Measurements from ENCODE around the gene MMP26.

The MMP26 gene

DNA sequence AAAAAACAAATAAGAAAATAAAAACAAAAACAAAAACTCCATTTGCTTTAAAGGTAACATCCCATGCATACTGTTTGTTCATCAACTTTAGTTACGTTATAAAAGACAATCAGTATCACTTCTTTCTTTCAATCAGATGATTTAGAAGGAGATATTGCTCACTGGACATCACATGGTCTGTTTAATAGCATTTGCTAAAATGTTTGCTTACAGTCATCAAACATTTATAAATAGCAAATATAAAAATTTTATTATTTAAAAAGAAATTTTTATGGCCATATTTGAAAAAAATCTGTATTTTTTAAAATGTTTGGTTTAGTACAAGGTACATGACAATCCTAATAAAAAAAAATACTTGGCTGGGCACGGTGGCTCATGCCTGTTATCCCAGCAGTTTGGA is 22.6 kb downstream of the MMP26 start:
- ChIA-PET POLR2A (no interaction called here), CTCF (no interaction called here)
- Histone ChIP-seq H3K27me3 (replicated peaks in 2 of 5; ENCODE audit: control insufficient read depth in 4 of 5, insufficient read depth in 5 of 5, low read length in 4 of 5) (no peaks in the 10 kb centered on the region), H3K4me3 (ENCODE audit: control insufficient read depth in 1 of 7, extremely low read depth in 1 of 7, insufficient read depth in 4 of 7, low read depth in 2 of 7, low read length in 6 of 7) (no peak overlapping the region), H3K9me3 (ENCODE audit: control extremely low read depth in 1 of 5, control insufficient read depth in 4 of 5, insufficient read depth in 2 of 5, low read depth in 1 of 5, low read length in 4 of 5) (no peaks in the 10 kb centered on the region), H3K27ac (ENCODE audit: insufficient read depth in 1 of 2, low read depth in 1 of 2, low read length in 2 of 2, poor library complexity in 1 of 2, severe bottlenecking in 2 of 2) (no peak overlapping the region), H3K4me1 (ENCODE audit: control extremely low read depth in 1 of 4, control insufficient read depth in 4 of 4, insufficient read depth in 4 of 4, low read length in 3 of 4) (no peaks in the 10 kb centered on the region), H3K36me3 (ENCODE audit: control insufficient read depth in 4 of 4, insufficient read depth in 4 of 4, low read length in 3 of 4) (no peaks in the 10 kb centered on the region)
- DNase-seq = no peak
- WGBS (ENCODE audit: insufficient coverage) = no CpG with 5 or more reads among the region's 2 CpGs

- ChIA-PET POLR2A (no interaction called here), CTCF (no interaction called here)
- Histone ChIP-seq H3K27ac (ENCODE audit: insufficient read depth in 1 of 2, low read depth in 1 of 2, low read length in 2 of 2, poor library complexity in 1 of 2, severe bottlenecking in 2 of 2) (no peak overlapping the region), H3K9me3 (ENCODE audit: control extremely low read depth in 1 of 5, control insufficient read depth in 4 of 5, insufficient read depth in 2 of 5, low read depth in 1 of 5, low read length in 4 of 5) (peaks cover 0 to 2% (median 0%) of the 10 kb centered on the region in 5 experiments), H3K36me3 (ENCODE audit: control insufficient read depth in 4 of 4, insufficient read depth in 4 of 4, low read length in 3 of 4) (no peaks in the 10 kb centered on the region), H3K4me1 (ENCODE audit: control extremely low read depth in 1 of 4, control insufficient read depth in 4 of 4, insufficient read depth in 4 of 4, low read length in 3 of 4) (no peaks in the 10 kb centered on the region), H3K4me3 (ENCODE audit: control insufficient read depth in 1 of 7, extremely low read depth in 1 of 7, insufficient read depth in 4 of 7, low read depth in 2 of 7, low read length in 6 of 7) (no peak overlapping the region), H3K27me3 (replicated peaks in 2 of 5; ENCODE audit: control insufficient read depth in 4 of 5, insufficient read depth in 5 of 5, low read length in 4 of 5) (no peaks in the 10 kb centered on the region)
- no peak for DNase-seq
- 80% methylated on average over 1 of the region's 2 CpGs for WGBS (ENCODE audit: insufficient coverage)
Observed at GRCh38 chr11:4740735-4741134, 36.2 kb downstream of the MMP26 start.

GRCh38 chr11:4748438-4748837 is 43.9 kb downstream of the MMP26 start:
- H3K9me3 ChIP-seq (ENCODE audit: control extremely low read depth in 1 of 5, control insufficient read depth in 4 of 5, insufficient read depth in 2 of 5, low read depth in 1 of 5, low read length in 4 of 5) = peaks cover 0 to 2% (median 0%) of the 10 kb centered on the region in 5 experiments
- WGBS (ENCODE audit: insufficient coverage) = no CpG with 5 or more reads among the region's 6 CpGs
- no peak overlapping the region for H3K4me3 ChIP-seq (ENCODE audit: control insufficient read depth in 1 of 7, extremely low read depth in 1 of 7, insufficient read depth in 4 of 7, low read depth in 2 of 7, low read length in 6 of 7)
- POLR2A ChIA-PET = no interaction called here
- CTCF ChIA-PET = no interaction called here
- no peaks in the 10 kb centered on the region for H3K4me1 ChIP-seq (ENCODE audit: control extremely low read depth in 1 of 4, control insufficient read depth in 4 of 4, insufficient read depth in 4 of 4, low read length in 3 of 4)
- no peak for DNase-seq
- no peaks in the 10 kb centered on the region for H3K36me3 ChIP-seq (ENCODE audit: control insufficient read depth in 4 of 4, insufficient read depth in 4 of 4, low read length in 3 of 4)
- H3K27ac ChIP-seq (ENCODE audit: insufficient read depth in 1 of 2, low read depth in 1 of 2, low read length in 2 of 2, poor library complexity in 1 of 2, severe bottlenecking in 2 of 2) = no peak overlapping the region
- H3K27me3 ChIP-seq (replicated peaks in 2 of 5; ENCODE audit: control insufficient read depth in 4 of 5, insufficient read depth in 5 of 5, low read length in 4 of 5) = no peaks in the 10 kb centered on the region

DNA sequence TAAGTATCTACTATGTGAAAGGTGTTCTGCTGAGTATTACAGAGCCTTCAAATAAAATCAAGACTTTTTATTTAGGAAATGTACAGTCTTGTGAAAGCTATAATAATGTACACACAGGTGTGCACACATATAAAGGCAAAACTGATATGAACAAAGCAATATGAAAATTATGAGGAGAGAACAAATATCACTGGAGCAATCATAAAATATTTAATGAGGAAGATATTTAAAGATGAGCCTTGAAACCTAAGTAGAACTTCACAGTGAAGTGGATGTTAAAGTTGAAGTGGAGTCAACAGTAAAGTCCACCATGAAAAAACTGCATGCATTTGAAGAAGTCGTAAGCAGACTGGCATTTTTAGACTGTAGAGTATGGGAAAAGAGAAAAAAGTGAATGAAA is 46.6 kb downstream of the MMP26 start:
- H3K36me3 ChIP-seq (ENCODE audit: control insufficient read depth in 4 of 4, insufficient read depth in 4 of 4, low read length in 3 of 4) = no peaks in the 10 kb centered on the region
- H3K4me1 ChIP-seq (ENCODE audit: control extremely low read depth in 1 of 4, control insufficient read depth in 4 of 4, insufficient read depth in 4 of 4, low read length in 3 of 4) = no peaks in the 10 kb centered on the region
- H3K27me3 ChIP-seq (replicated peaks in 2 of 5; ENCODE audit: control insufficient read depth in 4 of 5, insufficient read depth in 5 of 5, low read length in 4 of 5) = no peaks in the 10 kb centered on the region
- WGBS (ENCODE audit: insufficient coverage) = 100% methylated on average over 1 of the region's 1 CpG
- ChIA-PET POLR2A (no interaction called here), CTCF (no interaction called here)
- no peak overlapping the region for H3K27ac ChIP-seq (ENCODE audit: insufficient read depth in 1 of 2, low read depth in 1 of 2, low read length in 2 of 2, poor library complexity in 1 of 2, severe bottlenecking in 2 of 2)
- H3K9me3 ChIP-seq (ENCODE audit: control extremely low read depth in 1 of 5, control insufficient read depth in 4 of 5, insufficient read depth in 2 of 5, low read depth in 1 of 5, low read length in 4 of 5) = no peaks in the 10 kb centered on the region
- H3K4me3 ChIP-seq (ENCODE audit: control insufficient read depth in 1 of 7, extremely low read depth in 1 of 7, insufficient read depth in 4 of 7, low read depth in 2 of 7, low read length in 6 of 7) = no peak overlapping the region
- DNase-seq = no peak

Measured in common myeloid progenitor, CD34-positive (primary cell).